Right hindlimb (tissue), 1 donor: ENCODE measurements around the gene CD4.
A peak's percentile ranks its signal among the peaks of the same experiment; 100 is the strongest.
"Not testable (repeated sequence)": the region's sequence is repeated elsewhere in the genome, so short reads cannot be mapped to it uniquely, and the experiment has no call there.

Source experiments
- DNase-seq: peaks from one replicate; pipeline ENCODE4 v3.0.0-alpha.2; 2018

CD4 gene

GRCh38 chr12:6849976-6850560 lies 60.7 kb downstream of the CD4 start:
- no peak for DNase-seq

DNA sequence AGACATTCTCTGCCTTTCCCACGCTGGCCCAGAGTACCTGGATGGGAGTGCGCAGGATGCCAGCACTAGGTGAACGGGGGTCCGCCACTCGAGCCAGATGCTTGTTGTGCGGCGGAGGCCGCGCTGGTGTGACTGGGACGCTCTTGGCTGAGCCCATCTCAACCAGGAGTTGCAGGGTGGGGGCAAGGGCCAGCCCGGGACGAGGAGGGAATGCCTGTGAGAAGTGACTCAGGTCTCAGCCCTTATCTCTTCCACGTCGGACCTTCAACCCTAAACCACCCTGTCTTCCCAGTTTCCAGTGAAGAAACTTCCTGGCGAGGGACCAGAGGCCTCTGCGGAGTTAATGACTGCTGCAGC lies 61.4 kb downstream of the CD4 start:
- no peak for DNase-seq

DNA sequence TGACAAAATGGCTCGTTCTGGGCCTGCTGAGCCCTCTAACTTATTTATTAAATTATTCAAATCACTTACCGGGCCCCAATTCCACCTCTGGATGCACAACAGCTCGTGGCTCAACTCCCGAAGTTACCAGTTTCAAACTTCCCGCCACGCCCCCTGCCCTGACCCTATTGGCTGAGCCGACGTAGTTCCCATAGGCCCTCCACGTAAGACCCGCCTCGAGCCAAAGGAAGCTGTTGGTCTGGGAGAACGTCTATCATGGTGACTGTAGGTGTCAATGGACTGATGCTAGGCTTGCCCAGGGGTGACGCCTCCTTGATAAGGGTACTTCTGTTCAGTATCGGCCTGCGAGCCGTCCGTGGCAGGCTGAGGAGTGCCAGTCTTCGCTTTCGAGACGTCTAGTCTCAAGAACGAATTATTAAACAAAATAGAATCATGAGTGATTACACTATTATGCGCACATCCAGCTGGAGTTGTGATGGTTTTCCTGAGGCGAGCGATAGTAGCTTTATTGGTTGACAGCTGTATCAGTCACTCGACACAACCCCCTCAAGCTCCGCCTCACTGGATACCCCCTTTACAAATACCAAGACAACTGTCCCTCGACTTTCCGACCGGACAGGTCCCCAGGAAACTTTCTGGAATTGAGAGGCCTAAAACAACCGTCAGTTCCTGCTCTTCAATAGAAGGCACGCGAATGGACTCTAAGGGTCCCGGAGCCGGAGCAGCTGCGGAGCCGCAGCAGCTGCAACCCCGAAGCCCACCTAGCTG lies 62.0 kb downstream of the CD4 start, which contains the start of gene CDCA3:
TSS of gene CDCA3 (minus strand) at position 134 of the 768 bp plus-strand sequence. CDS start 334 bp downstream, outside the sequence.
- peak; percentile 96 for DNase-seq

- peak; percentile 100 for DNase-seq
Measured at GRCh38 chr12:6851921-6852650, 62.8 kb downstream of the CD4 start, which contains the start of gene USP5. Gene USP5 (plus strand): TSS chr12:6852150. CDS start chr12:6852180, 30 bp downstream.

DNA sequence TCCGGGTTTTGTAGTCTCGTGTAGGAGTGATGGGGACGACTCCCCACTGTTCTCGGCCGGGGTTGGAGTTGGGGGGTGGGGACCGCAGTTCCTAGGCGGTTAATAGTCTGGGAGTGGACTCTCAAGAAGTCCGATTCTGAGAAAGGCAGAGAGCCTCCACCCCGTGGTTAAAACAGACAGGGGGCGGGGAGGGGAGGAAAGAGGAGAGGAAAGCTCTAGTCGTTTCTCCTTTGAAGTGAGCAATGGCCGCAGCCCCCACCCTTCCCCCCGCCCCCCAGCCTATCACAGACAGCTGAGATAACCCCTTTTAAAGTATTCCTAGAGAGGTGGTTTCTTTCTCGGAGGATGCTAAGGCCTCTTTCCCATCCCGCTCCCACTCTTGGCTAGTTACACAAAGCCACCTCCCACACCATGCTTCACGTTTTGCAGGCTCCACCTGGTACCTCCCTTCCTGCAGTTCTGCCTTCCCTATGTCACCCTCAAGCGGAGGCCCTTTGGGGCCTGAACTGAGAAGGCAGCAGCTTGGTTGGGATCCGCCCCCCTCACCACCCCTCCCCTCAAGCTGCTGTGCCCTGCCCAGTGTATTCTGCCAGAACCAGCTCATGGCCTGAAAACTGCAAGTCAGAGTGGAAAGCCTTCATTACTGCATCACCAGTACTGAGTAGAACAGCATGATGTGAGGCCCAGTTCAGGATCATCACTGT lies 63.5 kb downstream of the CD4 start:
- DNase-seq, result peak; percentile 66

DNA sequence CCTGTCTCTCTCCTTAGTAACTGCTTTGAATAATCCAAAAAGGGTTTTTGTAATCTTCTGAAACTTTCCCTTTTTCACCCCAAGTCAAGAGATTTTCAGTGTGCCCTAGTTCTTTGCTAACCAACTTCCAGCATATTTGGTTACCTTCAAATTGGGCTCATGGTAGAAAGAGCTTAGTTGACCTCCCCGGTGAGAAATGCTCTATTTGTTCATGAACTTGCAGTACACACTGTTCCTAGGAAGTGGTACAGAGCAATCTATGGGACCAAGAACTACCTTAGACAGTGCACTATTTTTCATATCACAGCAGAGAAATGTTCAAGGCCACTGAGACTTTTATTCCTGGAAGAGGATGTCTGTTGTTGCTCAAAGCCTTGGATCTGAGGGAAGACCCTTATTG lies 64.3 kb downstream of the CD4 start:
- DNase-seq, result no peak

- DNase-seq, result no peak
Measured at GRCh38 chr12:6854036-6854435, 64.7 kb downstream of the CD4 start.

DNA sequence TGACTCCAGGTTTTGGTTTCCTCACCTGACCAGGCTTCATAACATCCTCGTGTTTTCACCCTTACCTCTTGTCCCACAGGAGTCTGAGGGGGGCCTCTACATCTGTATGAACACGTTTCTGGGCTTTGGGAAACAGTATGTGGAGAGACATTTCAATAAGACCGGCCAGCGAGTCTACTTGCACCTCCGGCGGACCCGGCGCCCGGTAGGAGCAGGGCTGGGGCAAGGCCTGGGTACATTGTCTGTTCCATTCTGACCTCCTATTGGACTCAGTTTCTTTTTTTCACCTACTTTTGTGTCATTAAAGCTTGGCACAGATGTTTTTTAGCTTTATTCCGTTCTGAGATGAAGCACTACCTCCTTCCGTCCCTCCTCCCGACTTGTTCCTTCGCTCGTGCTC lies 66.0 kb downstream of the CD4 start:
- DNase-seq, result no peak

- DNase-seq, result no peak
Measured at GRCh38 chr12:6858799-6859198, 69.5 kb downstream of the CD4 start.

DNA sequence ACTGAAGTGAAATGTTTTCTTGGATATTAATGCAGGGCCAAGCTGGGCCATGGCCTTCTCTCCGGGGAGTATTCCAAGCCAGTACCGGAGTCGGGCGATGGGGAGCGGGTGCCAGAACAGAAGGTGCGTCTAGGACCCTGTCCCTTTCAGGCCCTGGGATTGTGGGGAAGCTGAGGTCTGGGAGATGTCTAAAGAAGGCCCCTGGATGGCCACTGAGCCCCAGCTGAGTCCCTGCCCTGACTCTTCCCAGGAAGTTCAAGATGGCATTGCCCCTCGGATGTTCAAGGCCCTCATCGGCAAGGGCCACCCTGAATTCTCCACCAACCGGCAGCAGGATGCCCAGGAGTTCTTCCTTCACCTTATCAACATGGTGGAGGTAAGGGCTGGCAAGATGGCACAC lies 70.8 kb downstream of the CD4 start:
- DNase-seq, result no peak

DNA sequence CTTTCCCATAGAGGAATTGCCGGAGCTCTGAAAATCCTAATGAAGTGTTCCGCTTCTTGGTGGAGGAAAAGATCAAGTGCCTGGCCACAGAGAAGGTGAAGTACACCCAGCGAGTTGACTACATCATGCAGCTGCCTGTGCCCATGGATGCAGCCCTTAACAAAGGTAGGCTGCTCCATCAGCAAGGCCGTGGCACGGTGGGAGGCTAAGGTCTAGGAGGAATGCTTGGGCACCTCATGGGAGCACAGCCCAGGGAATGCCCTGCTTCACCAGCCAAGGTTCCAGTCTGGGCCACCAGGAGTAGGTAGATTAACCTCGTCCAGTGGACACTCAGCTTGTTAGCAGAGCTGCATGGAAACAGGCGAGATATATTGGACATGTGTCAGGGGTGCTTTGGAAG lies 71.6 kb downstream of the CD4 start:
- DNase-seq, result no peak

- no peak for DNase-seq
Measured at GRCh38 chr12:6861391-6861790, 72.1 kb downstream of the CD4 start.

- DNase-seq, result no peak
Measured at GRCh38 chr12:6863033-6863432, 73.7 kb downstream of the CD4 start.

GRCh38 chr12:6863586-6864321 lies 74.4 kb downstream of the CD4 start:
- DNase-seq, result no peak

DNA sequence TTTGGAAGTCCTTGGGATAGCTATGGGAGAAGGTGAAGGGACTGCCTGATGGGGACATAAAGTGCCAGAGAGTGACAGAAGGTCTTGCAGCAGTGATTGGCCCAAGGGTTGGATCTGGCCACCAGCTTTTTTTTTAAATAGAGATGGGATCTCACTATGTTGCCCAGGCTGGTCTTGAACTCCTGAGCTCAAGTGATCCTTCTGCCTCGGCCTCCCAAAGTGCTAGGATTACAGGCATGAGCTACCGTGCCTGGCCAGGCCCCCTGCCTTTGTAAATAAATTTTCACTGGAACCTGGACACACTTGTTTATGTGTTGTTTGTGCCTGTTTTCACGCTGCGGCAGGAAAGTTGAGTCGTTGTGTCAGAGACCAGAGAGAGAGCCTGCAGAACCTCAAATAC lies 76.0 kb downstream of the CD4 start:
- DNase-seq, result not testable (repeated sequence)

DNA sequence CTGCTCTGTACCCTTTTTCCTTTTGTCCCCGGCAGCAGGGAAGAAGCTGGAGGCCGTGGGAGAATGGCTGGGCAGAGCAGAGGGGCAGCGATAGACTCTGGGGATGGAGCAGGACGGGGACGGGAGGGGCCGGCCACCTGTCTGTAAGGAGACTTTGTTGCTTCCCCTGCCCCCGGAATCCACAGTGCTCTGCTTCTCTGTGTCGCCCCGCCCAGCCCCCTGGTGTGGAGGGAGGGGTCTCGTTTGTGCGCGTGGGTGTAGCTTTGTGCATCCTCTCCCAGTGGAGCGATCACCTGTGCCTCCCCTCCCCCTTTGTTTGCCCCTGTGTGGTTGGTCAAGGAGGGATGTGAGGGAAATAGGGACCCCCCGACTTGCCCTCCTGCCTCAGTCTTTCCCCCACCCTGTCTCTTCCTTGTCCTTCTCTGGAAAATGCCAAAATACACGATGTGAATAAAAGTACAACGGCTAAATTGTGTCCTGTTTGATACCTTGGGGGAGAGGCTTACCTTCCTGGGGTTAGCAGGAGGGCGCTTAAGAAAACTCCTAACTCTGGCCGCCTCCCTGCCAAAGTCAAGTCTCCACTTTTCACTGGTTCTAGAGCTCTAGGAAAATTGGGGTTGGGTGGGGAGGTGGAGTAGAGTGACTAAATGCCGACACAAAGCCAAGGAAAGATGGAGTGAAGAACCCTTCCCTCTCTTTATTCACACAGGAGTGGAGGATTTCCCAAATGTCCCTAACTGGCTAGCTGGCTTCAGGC lies 77.0 kb downstream of the CD4 start:
- no peak for DNase-seq

DNA sequence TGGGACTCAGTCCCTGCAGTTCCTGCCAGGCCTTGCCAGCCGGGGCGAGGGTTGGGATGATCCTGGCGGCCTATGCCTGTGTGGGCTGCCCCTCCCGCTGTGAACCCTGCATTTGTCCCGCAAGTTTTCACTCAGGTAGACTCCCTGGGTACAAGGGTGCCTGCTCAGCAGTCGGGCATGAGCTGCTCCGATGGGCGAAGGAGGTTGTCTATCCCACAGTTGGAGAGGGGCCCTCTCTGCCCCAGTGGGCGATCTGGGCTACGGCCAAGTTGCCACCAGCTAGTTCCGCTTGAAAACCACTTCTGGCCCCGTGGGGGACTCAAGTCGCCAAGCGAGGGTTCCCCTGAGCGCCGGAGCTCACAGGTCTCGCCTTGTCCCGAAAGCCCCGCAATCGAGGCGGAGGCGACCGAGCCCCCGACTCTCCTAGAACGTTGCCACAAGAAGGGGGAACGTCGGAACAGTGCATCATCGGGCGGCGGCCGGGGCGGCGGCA lies 77.6 kb downstream of the CD4 start:
- no peak for DNase-seq

- peak; percentile 91 for DNase-seq
Measured at GRCh38 chr12:6867413-6868210, 78.3 kb downstream of the CD4 start, which contains the start of gene TPI1. Gene TPI1 (plus strand): TSS chr12:6867531. CDS start chr12:6867567, 36 bp downstream.

DNA sequence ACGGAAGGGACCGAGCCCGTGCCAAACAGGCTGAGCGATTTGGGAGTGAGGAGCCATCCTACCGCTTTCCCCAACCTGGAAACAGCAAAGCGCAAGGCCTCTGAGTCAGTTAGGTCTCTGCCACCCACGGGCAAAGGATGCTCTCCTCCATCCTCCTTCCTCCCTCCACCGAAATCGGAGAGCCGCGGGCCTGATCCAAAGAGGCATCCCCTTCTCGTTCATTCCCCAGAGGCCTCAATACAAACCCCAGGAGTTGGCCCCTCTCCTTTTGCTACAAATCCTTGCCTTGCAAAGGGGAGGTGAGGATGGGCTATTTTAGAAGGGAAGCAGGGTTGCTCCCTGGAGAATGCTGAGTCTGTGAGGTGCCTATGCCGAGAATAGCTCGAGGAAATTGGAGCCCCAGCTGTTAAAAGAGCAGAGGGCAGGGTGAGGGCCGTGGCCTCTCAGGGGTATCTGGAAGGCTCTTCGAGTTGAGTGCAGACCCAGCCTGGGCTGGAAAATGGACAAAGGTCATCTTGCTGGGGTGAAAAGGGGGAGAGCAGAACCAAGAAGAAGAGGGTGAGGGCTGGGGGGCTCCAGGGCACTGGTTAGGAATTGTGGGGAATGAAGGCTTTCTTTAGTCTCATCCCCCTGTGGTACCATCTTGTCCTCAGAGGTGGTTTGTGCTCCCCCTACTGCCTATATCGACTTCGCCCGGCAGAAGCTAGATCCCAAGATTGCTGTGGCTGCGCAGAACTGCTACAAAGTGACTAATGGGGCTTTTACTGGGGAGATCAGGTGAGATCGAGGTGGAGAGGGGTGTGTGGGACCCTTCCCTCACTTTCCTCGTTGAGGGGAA lies 79.1 kb downstream of the CD4 start:
- DNase-seq, result peak; percentile 49
